A549 (cell line): ENCODE results near the gene ATP6V1F. TPM values are rescaled to one million over a fixed set of nuclear protein-coding genes. Genes with fewer than 3 reads are reported as not detected.

Experiments used
- ATAC-seq, 2 experiments: fragments of 200-7000 bp in 1 of 2; fragments of >200 bp in 1 of 2; cut with Nextera tagmentation in 1 of 2; cut with Tn5 transposase in 1 of 2; 3 replicates each; pipeline versions ENCODE4 v1.8.0 to v1.9.1; 2018 to 2020; ENCODE audit warnings: mild to moderate bottlenecking in 1 of 2, moderate library complexity in 1 of 2
- CTCF ChIA-PET: fragments of 300-600 bp; sonication (Branson Sonifier 250); formaldehyde crosslinking; extraction: SDS; loops from one replicate; lab custom pipeline; 2021; ENCODE audit warnings: antibody characterized with exemption, inconsistent platforms; lab: Yijun Ruan, JAX
- POLR2A ChIA-PET: fragments of 350-600 bp; formaldehyde crosslinking; extraction: SDS; loops from one replicate; lab custom pipeline; 2021; ENCODE audit warnings: antibody characterized with exemption, inconsistent platforms; lab: Yijun Ruan, JAX
- DNase-seq, 2 experiments: peaks; one replicate each; pipeline versions ENCODE4 v3.0.0 to v3.0.0-alpha.2; 2011 to 2016; ENCODE audit warnings: low read depth in 1 of 2, low spot score in 1 of 2
- FAIRE-seq: peaks from 2 replicates; lab custom pipeline; 2011; peaks lifted over from hg19 to GRCh38; lab: Jason Lieb, UNC
- H3K27ac ChIP-seq, 2 experiments: fragments of >200 bp; sonication (Bioruptor Twin); formaldehyde crosslinking; 3 replicates each; pipeline ENCODE4 v1.5.1; 2016 to 2017
- H3K4me1 ChIP-seq: fragments of >200 bp; sonication (Bioruptor Twin); formaldehyde crosslinking; 3 replicates; pipeline ENCODE4 v1.6.1; 2016
- H3K4me2 ChIP-seq: fragments of >200 bp; sonication (Bioruptor Twin); formaldehyde crosslinking; 3 replicates; pipeline ENCODE4 v1.6.1; 2016
- H3K4me3 ChIP-seq: fragments of >200 bp; sonication (Bioruptor Twin); formaldehyde crosslinking; 3 replicates; pipeline ENCODE4 v1.5.1; 2016
- H3K9me3 ChIP-seq: fragments of >200 bp; sonication (Bioruptor Twin); formaldehyde crosslinking; 3 replicates; pipeline ENCODE4 v1.6.1; 2016
- BCL3 ChIP-seq: fragments of >200 bp; sonication (Bioruptor Twin); formaldehyde crosslinking; IDR thresholded peaks from 3 replicates; pipeline ENCODE4 v1.6.1; 2016
- BHLHE40 ChIP-seq: IDR thresholded peaks from 2 replicates; pipeline ENCODE4 v1.6.1; 2012; ENCODE audit warnings: low read depth, low read length, inconsistent platforms
- CBX2 ChIP-seq: fragments of 200-600 bp; sonication (generic); IDR thresholded peaks from 2 replicates; pipeline ENCODE4 v1.6.1; 2016; ENCODE audit warnings: low read depth, mild to moderate bottlenecking, borderline replicate concordance
- CTCF ChIP-seq: fragments of >200 bp; sonication (Bioruptor Twin); formaldehyde crosslinking; IDR thresholded peaks from 3 replicates; pipeline ENCODE4 v1.5.1; 2016
- EHMT2 ChIP-seq: fragments of 200-600 bp; sonication (generic); IDR thresholded peaks from 2 replicates; pipeline ENCODE4 v1.6.1; 2016; ENCODE audit warnings: antibody characterized with exemption, low read depth, mild to moderate bottlenecking, moderate library complexity
- ESRRA ChIP-seq: fragments of 150-350 bp; IDR thresholded peaks from 2 replicates; pipeline ENCODE4 v1.6.1; 2014; ENCODE audit warnings: mild to moderate bottlenecking, low read length, borderline replicate concordance
- FOSB ChIP-seq: fragments of 250-450 bp; sonication (Bioruptor Pico); IDR thresholded peaks from 2 replicates; pipeline ENCODE4 v1.5.0; 2020; ENCODE audit warnings: mild to moderate bottlenecking, moderate library complexity
- GATA3 ChIP-seq: IDR thresholded peaks from 2 replicates; pipeline ENCODE4 v1.6.1; 2012; ENCODE audit warnings: borderline replicate concordance
- HEYL ChIP-seq: fragments of 250-450 bp; sonication (Bioruptor Pico); IDR thresholded peaks from 2 replicates; pipeline ENCODE4 v1.8.0; 2021; ENCODE audit warnings: mild to moderate bottlenecking, moderate library complexity
- HMGXB4 ChIP-seq: fragments of 250-450 bp; sonication (Bioruptor Pico); IDR thresholded peaks from 2 replicates; pipeline ENCODE4 v1.5.0; 2021; ENCODE audit warnings: mild to moderate bottlenecking, moderate library complexity, borderline replicate concordance
- HOXB13 ChIP-seq: fragments of 250-450 bp; sonication (Bioruptor Pico); IDR thresholded peaks from 2 replicates; pipeline ENCODE4 v1.5.0; 2020; ENCODE audit warnings: low read depth, mild to moderate bottlenecking, moderate library complexity
- HOXB5 ChIP-seq: fragments of 250-450 bp; sonication (Bioruptor Pico); IDR thresholded peaks from 2 replicates; pipeline ENCODE4 v1.5.0; 2020; ENCODE audit warnings: mild to moderate bottlenecking, moderate library complexity
- MAZ ChIP-seq: fragments of 150-350 bp; IDR thresholded peaks from 2 replicates; pipeline ENCODE4 v1.6.1; 2014; ENCODE audit warnings: antibody characterized with exemption, low read depth, low read length, borderline replicate concordance
- NPAS2 ChIP-seq: fragments of 250-450 bp; sonication (Bioruptor Pico); IDR thresholded peaks from 2 replicates; pipeline ENCODE4 v1.8.0; 2022; ENCODE audit warnings: mild to moderate bottlenecking, moderate library complexity, borderline replicate concordance
- NR3C1 ChIP-seq: fragments of >200 bp; sonication (Bioruptor Twin); formaldehyde crosslinking; IDR thresholded peaks from 3 replicates; pipeline ENCODE4 v1.6.1; 2017
- PBX3 ChIP-seq: IDR thresholded peaks from 2 replicates; pipeline ENCODE4 v1.6.1; 2012
- POLR2AphosphoS2 ChIP-seq: conservative IDR thresholded peaks from 2 replicates; pipeline ENCODE4 v1.6.1; 2012; ENCODE audit warnings: low read length, improper control_type of control experiment, inconsistent platforms
- RARB ChIP-seq: fragments of 250-450 bp; sonication (Bioruptor Pico); IDR thresholded peaks from 2 replicates; pipeline ENCODE4 v1.8.0; 2021; ENCODE audit warnings: mild to moderate bottlenecking, moderate library complexity
- RCOR1 ChIP-seq: fragments of 150-350 bp; IDR thresholded peaks from 2 replicates; pipeline ENCODE4 v1.6.1; 2014; ENCODE audit warnings: antibody characterized with exemption, low read length, low read depth
- SREBF2 ChIP-seq: fragments of 450-650 bp; IDR thresholded peaks from 2 replicates; pipeline ENCODE4 v1.6.1; 2014; ENCODE audit warnings: mild to moderate bottlenecking, moderate library complexity
- TFCP2L1 ChIP-seq: fragments of 250-450 bp; sonication (Bioruptor Pico); IDR thresholded peaks from 2 replicates; pipeline ENCODE4 v1.5.0; 2021; ENCODE audit warnings: mild to moderate bottlenecking
- TP53 ChIP-seq: fragments of 250-450 bp; sonication (Bioruptor Pico); IDR thresholded peaks from 2 replicates; pipeline ENCODE4 v1.5.0; 2021; ENCODE audit warnings: mild to moderate bottlenecking, moderate library complexity
- ZC3H11A ChIP-seq: fragments of 450-650 bp; IDR thresholded peaks from 2 replicates; pipeline ENCODE4 v1.6.1; 2014; ENCODE audit warnings: antibody characterized with exemption, mild to moderate bottlenecking
- ZSCAN20 ChIP-seq: fragments of 250-450 bp; sonication (Bioruptor Pico); IDR thresholded peaks from 2 replicates; pipeline ENCODE4 v1.8.0; 2022; ENCODE audit warnings: mild to moderate bottlenecking, moderate library complexity
- WGBS: methylation state at CpG from one replicate; pipeline ENCODE4 v1.1.6; 2017; ENCODE audit errors: missing lambda C conversion rate; 5-methylcytosine and 5-hydroxymethylcytosine counted together
- polyA plus RNA-seq, 4 experiments: library from polyadenylated mRNA; depleted of rRNA in 3 of 4; stranded (reverse); fragments of >200 nt; fragmentation: RNase III in 1 of 4; extraction: RNeasy Plus Mini Kit Qiagen cat#74134 plus additional on column Dnase treatment in 1 of 4; gene quantifications; 2 replicates in 3 of 4; 3 replicates in 1 of 4; pipeline ENCODE4 v1.2.3, GENCODE V29; 2011 to 2017

The ATP6V1F gene
- polyA plus RNA-seq, 2 of the 4 experiments (the other 2 are of a cell fraction): 155 to 229 TPM

- FAIRE-seq: no peak
- POLR2A ChIA-PET: no interaction called here
- DNase-seq: no peak
- no peaks in the 10 kb centered on the region for H3K4me1 ChIP-seq
- H3K4me3 ChIP-seq: no peak overlapping the region
- CTCF ChIA-PET: interaction anchor here (0.7 to 4.6 kb wide), 4 partner anchors 12 to 180 kb away, joined by 3 to 27 read pairs (median 4); no protein-coding TSS in a partner anchor
- no peak overlapping the region for H3K27ac ChIP-seq
- no peak for TF ChIP-seq CTCF
- no peak for TF ChIP-seq RCOR1
- no peak for TF ChIP-seq TFCP2L1
- TF ChIP-seq BCL3: no peak
- TF ChIP-seq HOXB13 (CRISPR knock-in tag): no peak
- no peak for TF ChIP-seq HMGXB4
- TF ChIP-seq EHMT2: no peak
- 63% methylated on average over 8 of the region's 8 CpGs for WGBS
- no peak overlapping the region for H3K4me2 ChIP-seq
- H3K9me3 ChIP-seq: no peaks in the 10 kb centered on the region
- peak; percentile 4 to 33; a peak in 3 of 6 replicates for ATAC-seq
Observed at GRCh38 chr7:128911423-128912031, 48.9 kb downstream of the ATP6V1F start.

GRCh38 chr7:128912281-128912680, 49.6 kb downstream of the ATP6V1F start:
- ATAC-seq (no peak), DNase-seq (no peak), FAIRE-seq (no peak)
- POLR2A ChIA-PET: no interaction called here
- WGBS: 47% methylated on average over 2 of the region's 3 CpGs
- TF ChIP-seq SREBF2 (no peak), MAZ (no peak), PBX3 (no peak), ZC3H11A (no peak), HEYL (CRISPR knock-in tag) (no peak), RARB (CRISPR knock-in tag) (no peak), BCL3 (no peak), NPAS2 (CRISPR knock-in tag) (no peak), CBX2 (no peak), NR3C1 (no peak), ESRRA (no peak), HOXB5 (no peak), TP53 (CRISPR knock-in tag) (no peak), BHLHE40 (no peak), HOXB13 (CRISPR knock-in tag) (no peak), POLR2AphosphoS2 (no peak), FOSB (CRISPR knock-in tag) (no peak), GATA3 (no peak), CTCF (no peak), ZSCAN20 (no peak)
- Histone ChIP-seq H3K9me3 (no peaks in the 10 kb centered on the region), H3K4me1 (no peaks in the 10 kb centered on the region), H3K4me3 (no peak overlapping the region), H3K27ac (no peak overlapping the region), H3K4me2 (no peak overlapping the region)
- CTCF ChIA-PET: interaction anchor here (0.6 to 4.6 kb wide), 3 partner anchors 29 to 1338 kb away, joined by 3 to 27 read pairs (median 3); no protein-coding TSS in a partner anchor
